Neural cell (in vitro differentiated cells): Measurements from ENCODE around the gene LSMEM2. TPM values are rescaled to one million over a fixed set of nuclear protein-coding genes. Genes with fewer than 3 reads are reported as not detected.

ENCODE experiments used
- H2AFZ ChIP-seq: fragments of 200-600, 300-800 bp; sonication (generic), shearing (Covaris generic); 2 replicates; pipeline ENCODE4 v1.6.0; 2014; ENCODE audit warnings: low read depth, mild to moderate bottlenecking, antibody characterized with exemption, low read length, moderate library complexity
- H3F3A ChIP-seq: fragments of 200-600 bp; shearing (Covaris generic); 2 replicates; pipeline ENCODE4 v1.6.1; 2016; ENCODE audit warnings: mild to moderate bottlenecking, moderate library complexity, mixed read lengths, antibody characterized with exemption, low read length; ENCODE audit not compliant: insufficient read depth, poor library complexity, severe bottlenecking
- H3K27ac ChIP-seq: fragments of 200-600, 300-800 bp; sonication (generic), shearing (Covaris generic); 2 replicates; pipeline ENCODE4 v1.5.1; 2014; ENCODE audit warnings: mild to moderate bottlenecking, low read length, moderate library complexity
- H3K27me3 ChIP-seq: fragments of 300-800, 200-600 bp; sonication (generic), shearing (Covaris generic); 2 replicates; pipeline ENCODE4 v1.6.0; 2014; ENCODE audit warnings: mild to moderate bottlenecking, low read depth, low read length, moderate library complexity; ENCODE audit not compliant: insufficient read depth
- H3K36me3 ChIP-seq: fragments of 300-800, 200-600 bp; sonication (generic), shearing (Covaris generic); 2 replicates; pipeline ENCODE4 v1.5.1; 2014; ENCODE audit warnings: mild to moderate bottlenecking, antibody characterized with exemption, low read length, moderate library complexity; ENCODE audit not compliant: insufficient read depth
- H3K4me2 ChIP-seq: fragments of 300-800, 200-600 bp; sonication (generic), shearing (Covaris generic); 2 replicates; pipeline ENCODE4 v1.6.0; 2014; ENCODE audit warnings: mild to moderate bottlenecking, low read length
- H3K4me3 ChIP-seq: fragments of 300-800, 200-600 bp; sonication (generic), shearing (Covaris generic); 2 replicates; pipeline ENCODE4 v1.5.1; 2014; ENCODE audit warnings: mild to moderate bottlenecking, low read length, moderate library complexity
- H3K79me2 ChIP-seq: fragments of 200-600 bp; shearing (Covaris generic); replicated peaks from 2 replicates; pipeline ENCODE4 v1.6.0; 2014; ENCODE audit warnings: mild to moderate bottlenecking, low read length, moderate library complexity; ENCODE audit not compliant: insufficient read depth
- H3K9ac ChIP-seq: fragments of 300-800, 200-600 bp; sonication (generic), shearing (Covaris generic); 2 replicates; pipeline ENCODE4 v1.6.1; 2016; ENCODE audit warnings: mild to moderate bottlenecking, low read length, mixed read lengths
- H3K9me2 ChIP-seq: fragments of 200-600 bp; shearing (Covaris generic); 2 replicates; pipeline ENCODE4 v1.6.1; 2016; ENCODE audit warnings: mild to moderate bottlenecking, low read length, mixed read lengths; ENCODE audit not compliant: insufficient read depth
- H3K9me3 ChIP-seq: fragments of 200-600, 300-800 bp; sonication (generic), shearing (Covaris generic); 2 replicates; pipeline ENCODE4 v1.6.1; 2016; ENCODE audit warnings: mild to moderate bottlenecking, mixed run types, low read length, moderate library complexity, mixed read lengths
- H4K20me1 ChIP-seq: fragments of 200-600 bp; shearing (Covaris generic); 2 replicates; pipeline ENCODE4 v1.6.1; 2016; ENCODE audit warnings: mild to moderate bottlenecking, mixed run types; ENCODE audit not compliant: insufficient read depth
- CTCF ChIP-seq: fragments of 450-650 bp; IDR thresholded peaks from 2 replicates; pipeline ENCODE4 v1.5.1; 2014; ENCODE audit warnings: antibody characterized with exemption, mild to moderate bottlenecking, moderate library complexity; ENCODE audit not compliant: poor library complexity, severe bottlenecking
- EP300 ChIP-seq: fragments of 450-650 bp; conservative IDR thresholded peaks from 2 replicates; pipeline ENCODE4 v1.6.1; 2014; ENCODE audit warnings: antibody characterized with exemption, mild to moderate bottlenecking, moderate library complexity; ENCODE audit not compliant: poor library complexity, severe bottlenecking
- EZH2 ChIP-seq: fragments of 200-600, 300-800 bp; shearing (Covaris generic), sonication (generic); IDR thresholded peaks from 2 replicates; pipeline ENCODE4 v1.6.1; 2014; ENCODE audit warnings: antibody characterized with exemption, low read length, borderline replicate concordance, mild to moderate bottlenecking; ENCODE audit not compliant: insufficient read depth, poor library complexity, severe bottlenecking
- MXI1 ChIP-seq: fragments of 450-650 bp; conservative IDR thresholded peaks from 2 replicates; pipeline ENCODE4 v1.6.1; 2014; ENCODE audit warnings: antibody characterized with exemption, mild to moderate bottlenecking; ENCODE audit not compliant: poor library complexity, severe bottlenecking
- POLR2AphosphoS5 ChIP-seq: IDR thresholded peaks from 2 replicates; pipeline ENCODE4 v1.6.1; 2012
- RAD21 ChIP-seq: fragments of 450-650 bp; conservative IDR thresholded peaks from 2 replicates; pipeline ENCODE4 v1.6.1; 2014; ENCODE audit warnings: antibody characterized with exemption, mild to moderate bottlenecking, moderate library complexity
- REST ChIP-seq: IDR thresholded peaks from 2 replicates; pipeline ENCODE4 v1.6.1; 2012; ENCODE audit warnings: borderline replicate concordance
- SMC3 ChIP-seq: fragments of 450-650 bp; conservative IDR thresholded peaks from 2 replicates; pipeline ENCODE4 v1.6.1; 2014; ENCODE audit warnings: antibody characterized with exemption, mild to moderate bottlenecking, moderate library complexity; ENCODE audit not compliant: poor library complexity
- TAF1 ChIP-seq: IDR thresholded peaks from 2 replicates; pipeline ENCODE4 v1.6.1; 2012; ENCODE audit warnings: low read depth
- polyA plus RNA-seq: library from polyadenylated mRNA; depleted of rRNA; stranded (reverse); fragments of >200 nt; gene quantifications from 2 replicates; pipeline ENCODE4 v1.2.3, GENCODE V29; 2014

Gene LSMEM2
- polyA plus RNA-seq, 1 donor from 2014 or later = not detected

GRCh38 chr3:50286322-50287227, 7.7 kb downstream of the LSMEM2 start:
- H2AFZ ChIP-seq = no peak overlapping the region
- H3K27me3 ChIP-seq = no peaks in the 10 kb centered on the region
- no peak overlapping the region for H3K4me2 ChIP-seq
- peaks cover 4% of the 10 kb centered on the region for H3K79me2 ChIP-seq
- H3K27ac ChIP-seq = no peak overlapping the region
- no peaks in the 10 kb centered on the region for H3K9me3 ChIP-seq
- no peaks in the 10 kb centered on the region for H3F3A ChIP-seq
- no peaks in the 10 kb centered on the region for H3K36me3 ChIP-seq
- no peak overlapping the region for H3K4me3 ChIP-seq
- H3K9me2 ChIP-seq = no peaks in the 10 kb centered on the region
- no peaks in the 10 kb centered on the region for H4K20me1 ChIP-seq
- H3K9ac ChIP-seq = no peak overlapping the region
- TF ChIP-seq CTCF (no peak), REST (no peak), RAD21 (no peak)

GRCh38 chr3:50287262-50287661, 8.4 kb downstream of the LSMEM2 start:
- Histone ChIP-seq H3K4me3 (no peak overlapping the region), H3K9ac (no peak overlapping the region), H3K36me3 (no peaks in the 10 kb centered on the region), H3F3A (no peaks in the 10 kb centered on the region), H3K9me2 (no peaks in the 10 kb centered on the region), H3K79me2 (peaks cover 6% of the 10 kb centered on the region), H3K9me3 (no peaks in the 10 kb centered on the region), H3K4me2 (no peak overlapping the region), H3K27ac (no peak overlapping the region), H4K20me1 (no peaks in the 10 kb centered on the region), H2AFZ (no peak overlapping the region), H3K27me3 (no peaks in the 10 kb centered on the region)
- TF ChIP-seq EZH2 (no peak), TAF1 (no peak), REST (no peak), SMC3 (no peak), EP300 (no peak), RAD21 (no peak), CTCF (no peak), MXI1 (no peak), POLR2AphosphoS5 (no peak)
